A549 treated with dexamethasone at 1 μM for 4 hours (cell line): ENCODE data around the gene GNA15. TPM values are rescaled to one million over a fixed set of nuclear protein-coding genes. Genes with fewer than 3 reads are reported as not detected.

ENCODE experiments used
- total RNA-seq: library from RNA; stranded (reverse); fragments of 200-300 nt; extraction: Qiagen RNA extraction; gene quantifications from 5 replicates; pipeline ENCODE4 v1.2.3, GENCODE V29; 2022

The GNA15 gene
- 0.04 to 0.09 TPM (median 0.08 TPM) in 5 replicates for total RNA-seq

GRCh38 chr19:3135961-3136683 lies at the start of gene GNA15:
Gene GNA15 (plus strand): TSS chr19:3136033. CDS start chr19:3136451, 418 bp downstream.

GRCh38 chr19:3178377-3178972 lies 42.6 kb downstream of the GNA15 start, which contains the start of gene S1PR4:
Gene S1PR4 (plus strand): TSS chr19:3178769. CDS start chr19:3178793, 24 bp downstream.

GRCh38 chr19:3185461-3186159 lies 49.8 kb downstream of the GNA15 start, which contains the start of gene NCLN:
Gene NCLN (plus strand): TSS chr19:3185930. CDS start chr19:3186031, 101 bp downstream.

Other genes starting within 250 kb of the GNA15 start
- 3.9 to 6.0 TPM (median 4.5 TPM) in 5 replicates for gene ZNF57, start 235.1 kb upstream of the GNA15 start, total RNA-seq
- 1.6 to 1.8 TPM (median 1.8 TPM) in 5 replicates for gene ZNF77, start 191.1 kb upstream of the GNA15 start, total RNA-seq
- gene TLE6, start 158.5 kb upstream of the GNA15 start, total RNA-seq: 4.4 to 7.3 TPM (median 6.1 TPM) in 5 replicates
- gene TLE2, start 106.8 kb upstream of the GNA15 start, total RNA-seq: 1.7 to 4.0 TPM (median 3.0 TPM) in 5 replicates
- gene TLE5, start 73.5 kb upstream of the GNA15 start, total RNA-seq: 201 to 271 TPM (median 270 TPM) in 5 replicates
- 25.3 to 38.5 TPM (median 35.4 TPM) in 5 replicates for gene GNA11, start 41.7 kb upstream of the GNA15 start, total RNA-seq
- gene S1PR4, start 42.7 kb downstream of the GNA15 start, total RNA-seq: 0.08 to 0.29 TPM (median 0.15 TPM) in 5 replicates
- 56.5 to 80.3 TPM (median 74.8 TPM) in 5 replicates for gene NCLN, start 49.9 kb downstream of the GNA15 start, total RNA-seq
- gene CELF5, start 88.6 kb downstream of the GNA15 start, total RNA-seq: 0.30 to 0.52 TPM (median 0.40 TPM) in 5 replicates
- gene NFIC, start 230.6 kb downstream of the GNA15 start, total RNA-seq: 30.3 to 71.0 TPM (median 68.9 TPM) in 5 replicates